A673 (cell line): ENCODE data around the gene IGFL2.
"Not testable (repeated sequence)": the region's sequence is repeated elsewhere in the genome, so short reads cannot be mapped to it uniquely, and the experiment has no call there.

Experiments
- EZH2 ChIP-seq: fragments of 200-600 bp; sonication (generic); IDR thresholded peaks from 2 replicates; pipeline ENCODE4 v1.6.1; 2017; ENCODE audit warnings: borderline replicate concordance, low read depth, mild to moderate bottlenecking, mixed read lengths, antibody characterized with exemption, low read length; ENCODE audit not compliant: poor library complexity, severe bottlenecking
- TF ChIP-seq, protein P1 (sequence below): fragments of 300-800, 200-600 bp; sonication (generic); conservative IDR thresholded peaks from 2 replicates; pipeline ENCODE4 v1.5.1; 2017; ENCODE audit warnings: low read depth, mild to moderate bottlenecking, antibody characterized with exemption, low read length, moderate library complexity, mixed read lengths

DNA sequence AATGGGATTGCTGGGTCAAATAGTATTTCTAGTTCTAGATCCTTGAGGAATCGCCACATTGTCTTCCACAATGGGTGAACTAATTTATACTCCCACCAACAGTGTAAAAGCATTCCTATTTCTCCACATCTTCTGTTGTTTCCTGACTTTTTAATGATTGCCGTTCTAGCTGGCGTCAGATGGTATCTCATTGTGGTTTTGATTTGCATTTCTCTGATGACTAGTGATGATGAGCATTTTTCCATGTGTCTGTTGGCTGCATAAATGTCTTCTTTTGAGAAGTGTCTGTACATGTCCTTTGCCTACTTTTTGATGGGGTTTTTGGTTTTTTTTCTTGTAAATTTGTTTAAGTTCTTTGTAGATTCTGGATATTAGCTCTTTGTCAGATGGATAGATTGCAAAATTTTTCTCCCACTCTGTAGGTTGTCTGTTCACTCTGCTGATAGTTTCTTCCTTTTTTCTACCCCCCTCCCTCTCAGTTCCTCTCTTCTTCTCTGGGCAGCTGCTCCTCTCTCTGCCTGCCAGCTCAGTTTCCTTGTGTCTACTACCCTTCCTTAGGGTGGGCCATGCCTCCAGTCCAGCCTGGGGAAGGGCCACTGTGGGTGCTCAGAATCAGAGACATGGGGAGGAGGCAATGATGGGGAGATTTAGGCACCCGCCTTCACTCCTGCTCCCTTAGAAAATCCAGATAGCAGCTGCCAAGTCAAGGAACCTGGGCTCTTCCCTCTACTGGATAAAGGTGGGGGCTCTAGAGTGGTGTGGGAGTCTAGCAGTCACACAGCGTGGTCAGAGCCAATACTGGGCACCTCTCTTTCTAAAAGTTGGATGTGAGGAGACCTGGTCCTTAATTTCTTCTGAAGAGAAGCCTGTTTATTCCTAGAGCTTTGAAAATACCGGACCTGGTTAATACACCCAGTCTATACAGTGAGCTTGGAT lies 37.0 kb downstream of the IGFL2 start:
- TF ChIP-seq, protein P1, sequence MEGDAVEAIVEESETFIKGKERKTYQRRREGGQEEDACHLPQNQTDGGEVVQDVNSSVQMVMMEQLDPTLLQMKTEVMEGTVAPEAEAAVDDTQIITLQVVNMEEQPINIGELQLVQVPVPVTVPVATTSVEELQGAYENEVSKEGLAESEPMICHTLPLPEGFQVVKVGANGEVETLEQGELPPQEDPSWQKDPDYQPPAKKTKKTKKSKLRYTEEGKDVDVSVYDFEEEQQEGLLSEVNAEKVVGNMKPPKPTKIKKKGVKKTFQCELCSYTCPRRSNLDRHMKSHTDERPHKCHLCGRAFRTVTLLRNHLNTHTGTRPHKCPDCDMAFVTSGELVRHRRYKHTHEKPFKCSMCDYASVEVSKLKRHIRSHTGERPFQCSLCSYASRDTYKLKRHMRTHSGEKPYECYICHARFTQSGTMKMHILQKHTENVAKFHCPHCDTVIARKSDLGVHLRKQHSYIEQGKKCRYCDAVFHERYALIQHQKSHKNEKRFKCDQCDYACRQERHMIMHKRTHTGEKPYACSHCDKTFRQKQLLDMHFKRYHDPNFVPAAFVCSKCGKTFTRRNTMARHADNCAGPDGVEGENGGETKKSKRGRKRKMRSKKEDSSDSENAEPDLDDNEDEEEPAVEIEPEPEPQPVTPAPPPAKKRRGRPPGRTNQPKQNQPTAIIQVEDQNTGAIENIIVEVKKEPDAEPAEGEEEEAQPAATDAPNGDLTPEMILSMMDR = not testable (repeated sequence)
- TF ChIP-seq EZH2 = not testable (repeated sequence)
